Measurements from ENCODE around the gene SHANK2.
A peak's percentile ranks its signal among the peaks of the same experiment; 100 is the strongest.

Gene SHANK2

DNA sequence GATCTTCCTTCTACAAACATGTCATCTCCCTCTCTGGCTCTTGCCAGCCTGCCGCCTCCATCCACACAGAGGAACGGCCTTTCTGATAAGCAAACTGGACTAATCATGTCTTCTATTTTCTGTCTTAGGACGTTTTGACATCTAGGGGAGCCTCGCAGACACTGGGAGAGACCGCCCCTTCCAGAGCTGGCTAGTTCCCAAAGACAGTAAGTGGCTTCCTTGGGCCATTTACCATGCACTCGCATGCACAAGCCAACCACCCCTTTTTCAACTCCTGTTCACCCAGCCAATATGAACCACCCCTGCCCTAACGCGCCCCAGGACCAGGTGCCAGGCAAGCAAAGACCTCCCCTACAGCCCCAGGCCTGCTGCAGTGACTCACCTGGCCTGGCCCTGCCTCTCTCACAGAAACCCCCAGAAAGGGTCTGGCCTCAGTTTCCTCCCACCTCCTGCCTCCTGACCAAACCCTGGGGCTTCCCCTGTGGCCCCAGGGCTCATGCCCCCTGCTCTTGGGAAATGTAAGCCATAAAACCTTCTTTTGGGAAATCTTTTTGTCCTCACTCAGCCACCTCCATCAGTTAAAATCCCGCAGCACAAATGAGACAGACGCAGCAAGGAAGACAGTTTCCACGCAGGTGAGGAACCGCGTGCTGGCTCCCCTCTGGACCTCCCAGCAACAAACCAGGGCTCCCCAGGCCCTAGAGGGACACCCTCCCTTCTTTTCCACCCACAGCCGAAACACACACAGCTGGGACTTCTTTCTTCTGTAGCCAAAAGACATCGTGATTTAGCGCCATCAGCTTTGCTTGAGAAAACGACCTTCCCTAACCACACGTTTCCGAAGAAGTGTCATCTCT lies 38.5 kb downstream of the SHANK2 start:
- no peak for TF ChIP-seq CTCF (conservative IDR thresholded peaks at IDR 0.05)

DNA sequence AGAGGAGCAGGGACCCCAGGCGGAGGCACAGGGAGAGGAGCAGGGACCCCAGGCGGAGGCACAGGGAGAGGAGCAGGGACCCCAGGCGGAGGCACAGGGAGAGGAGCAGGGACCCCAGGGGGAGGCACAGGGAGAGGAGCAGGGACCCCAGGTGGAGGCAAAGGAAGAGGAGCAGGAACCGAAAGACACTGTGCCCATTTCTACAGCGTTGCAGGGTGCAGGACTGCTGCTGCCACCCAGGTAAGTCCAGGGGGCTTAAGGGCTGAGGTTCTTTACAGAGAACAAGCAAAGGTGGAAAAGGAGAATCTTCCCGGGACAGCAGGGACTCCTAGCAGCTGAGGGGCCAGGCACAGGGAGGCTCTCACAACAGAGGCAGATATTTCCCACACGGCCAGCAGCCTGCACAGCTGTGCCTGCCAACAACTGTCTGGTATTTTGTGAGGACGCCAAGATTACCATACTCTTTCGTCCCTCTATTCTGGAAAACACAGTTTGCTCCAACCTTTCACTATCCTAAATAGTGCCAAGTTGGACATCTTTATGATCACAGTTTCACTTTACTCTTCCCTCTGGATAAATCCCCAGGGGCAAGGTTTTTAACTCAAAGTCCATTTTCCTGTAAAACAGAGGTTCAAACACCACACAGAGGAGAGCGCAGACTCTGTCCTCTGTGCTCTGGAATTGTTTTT lies 39.4 kb downstream of the SHANK2 start:
- H3K27ac ChIP-seq: no peak overlapping the region
- TF ChIP-seq CTCF (conservative IDR thresholded peaks at IDR 0.05): no peak

More for the DNA sequence above, 38.5 kb downstream of the SHANK2 start:
- no peak overlapping the region for H3K27ac ChIP-seq

GRCh38 chr11:71211631-71212030 lies 40.7 kb downstream of the SHANK2 start:
- TF ChIP-seq CTCF (conservative IDR thresholded peaks at IDR 0.05): no peak
- H3K27ac ChIP-seq: no peak overlapping the region

- TF ChIP-seq CTCF (conservative IDR thresholded peaks at IDR 0.05): no peak
- H3K27ac ChIP-seq: no peak overlapping the region
Observed at GRCh38 chr11:71210861-71211260, 41.5 kb downstream of the SHANK2 start.

DNA sequence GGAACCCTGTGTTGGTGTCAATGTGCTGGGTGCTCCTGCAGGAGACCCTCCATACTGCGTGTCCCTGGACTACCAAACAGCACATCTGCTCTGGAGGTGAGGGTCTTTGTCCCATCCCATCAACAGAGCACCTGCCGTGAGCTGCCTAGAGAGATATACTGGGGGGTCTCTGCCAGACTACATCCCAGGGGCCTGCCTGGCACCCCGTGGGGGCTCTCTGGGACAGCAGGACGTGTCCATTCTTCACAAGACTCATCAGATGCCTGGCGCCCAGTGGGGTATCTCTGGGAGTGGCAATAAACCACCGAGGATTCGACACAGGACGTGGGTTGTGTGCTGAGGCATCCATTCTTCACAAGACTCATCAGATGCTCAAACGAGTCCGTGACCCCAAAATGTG lies 42.7 kb downstream of the SHANK2 start:
- H3K27ac ChIP-seq: peak overlapping the region; percentile 95; the same call in 1 of the 2 replicates
- TF ChIP-seq CTCF (conservative IDR thresholded peaks at IDR 0.05): no peak

DNA sequence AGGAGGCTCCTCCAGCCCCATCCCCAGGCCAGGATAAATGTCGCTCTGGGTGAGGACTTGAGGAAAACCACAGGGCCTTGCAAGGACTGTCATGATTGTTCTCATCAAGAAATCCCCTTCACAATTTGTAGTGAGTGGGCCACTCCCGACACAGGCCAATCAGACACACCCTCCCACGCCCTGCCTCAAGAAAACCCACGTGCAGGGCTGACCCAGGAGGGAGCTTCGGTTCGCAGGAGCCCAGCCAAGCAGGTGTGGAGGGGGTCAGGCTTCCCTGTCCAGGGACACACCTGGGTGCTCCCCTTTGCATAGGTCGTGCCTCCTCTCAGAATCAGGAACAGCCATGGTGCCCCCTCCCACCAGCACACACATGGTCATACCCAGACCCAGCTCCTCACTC lies 43.2 kb downstream of the SHANK2 start:
- TF ChIP-seq CTCF (conservative IDR thresholded peaks at IDR 0.05): no peak
- H3K27ac ChIP-seq: peak overlapping the region; percentile 95

GRCh38 chr11:71208011-71208774 lies 44.2 kb downstream of the SHANK2 start:
- no peak for TF ChIP-seq CTCF (conservative IDR thresholded peaks at IDR 0.05)
- H3K27ac ChIP-seq: peak overlapping the region; percentile 95
